CD8-positive, alpha-beta memory T cell (primary cell): ENCODE data around the gene MYD88. TPM values are rescaled to one million over a fixed set of nuclear protein-coding genes. Genes with fewer than 3 reads are reported as not detected.

Experiments used
- CTCF ChIA-PET: fragments of 350-600 bp; sonication (Branson Sonifier 250); formaldehyde crosslinking; loops from one replicate; lab custom pipeline; 2021; ENCODE audit warnings: antibody characterized with exemption; lab: Charles Lee
- POLR2A ChIA-PET: fragments of 350-600 bp; sonication (Branson Sonifier 250); formaldehyde crosslinking; loops from one replicate; lab custom pipeline; 2021; ENCODE audit warnings: antibody characterized with exemption; lab: Charles Lee
- DNase-seq, 5 donors: peaks; one replicate each; pipeline versions ENCODE4 v3.0.0 to v3.0.0-alpha.2; 2020 to 2022; ENCODE audit warnings: mixed read lengths in 1 of 5
- H3K27ac ChIP-seq: one replicate; pipeline ENCODE4 v1.7.0; 2013; ENCODE audit warnings: low read depth, mild to moderate bottlenecking, low read length, moderate library complexity
- H3K27me3 ChIP-seq: 2 replicates; pipeline ENCODE4 v1.7.0; 2013; ENCODE audit warnings: low read length, mild to moderate bottlenecking; ENCODE audit not compliant: insufficient read depth, poor library complexity, severe bottlenecking
- H3K36me3 ChIP-seq: 2 replicates; pipeline ENCODE4 v1.7.0; 2013; ENCODE audit warnings: mild to moderate bottlenecking, low read length, moderate library complexity; ENCODE audit not compliant: insufficient read depth
- H3K4me1 ChIP-seq: 2 replicates; pipeline ENCODE4 v1.7.0; 2013; ENCODE audit warnings: mild to moderate bottlenecking, low read length, moderate library complexity; ENCODE audit not compliant: insufficient read depth
- H3K4me3 ChIP-seq: 2 replicates; pipeline ENCODE4 v1.7.0; 2013; ENCODE audit warnings: mild to moderate bottlenecking, low read length
- H3K9me3 ChIP-seq: 2 replicates; pipeline ENCODE4 v1.7.0; 2013; ENCODE audit warnings: mild to moderate bottlenecking, low read length
- H3K27ac Mint-ChIP-seq, 8 donors: one replicate each; pipeline ENCODE4 v1.8.0; 2020 to 2021; ENCODE audit warnings: mixed read lengths in 8 of 8, mild to moderate bottlenecking in 6 of 8, inconsistent platforms in 3 of 8, moderate library complexity in 3 of 8
- H3K27me3 Mint-ChIP-seq, 2 donors: one replicate each; pipeline ENCODE4 v1.8.0; 2020 to 2021; ENCODE audit warnings: mixed read lengths in 2 of 2, mild to moderate bottlenecking in 1 of 2, moderate library complexity in 1 of 2
- H3K36me3 Mint-ChIP-seq, 3 donors: one replicate each; pipeline ENCODE4 v1.8.0; 2020 to 2021; ENCODE audit warnings: mixed read lengths in 3 of 3, inconsistent platforms in 1 of 3, mild to moderate bottlenecking in 1 of 3
- H3K4me1 Mint-ChIP-seq, 3 donors: one replicate each; pipeline ENCODE4 v1.8.0; 2020 to 2021; ENCODE audit warnings: mixed read lengths in 3 of 3, inconsistent platforms in 1 of 3, mild to moderate bottlenecking in 1 of 3
- H3K4me3 Mint-ChIP-seq, 7 donors: one replicate each; pipeline ENCODE4 v1.8.0; 2020 to 2021; ENCODE audit warnings: mixed read lengths in 7 of 7, mild to moderate bottlenecking in 6 of 7, moderate library complexity in 4 of 7, inconsistent platforms in 2 of 7
- H3K9me3 Mint-ChIP-seq, 5 donors: one replicate each; pipeline ENCODE4 v1.8.0; 2020 to 2022; ENCODE audit warnings: mixed read lengths in 5 of 5, mild to moderate bottlenecking in 3 of 5, moderate library complexity in 2 of 5, inconsistent platforms in 1 of 5
- polyA plus RNA-seq: library from polyadenylated mRNA; unstranded; fragments of 300-500 nt; fragmentation: Illumina TruSeq; gene quantifications from one replicate; pipeline ENCODE4 v1.2.3, GENCODE V29; 2021
- total RNA-seq, 2 experiments: library from RNA; stranded (reverse); gene quantifications; one replicate each; pipeline ENCODE4 v1.2.3, GENCODE V29; 2021

Gene MYD88
- total RNA-seq, result 10 to 100 TPM; 32.9 to 35.9 TPM
- polyA plus RNA-seq, result 108 TPM

GRCh38 chr3:38138349-38139190, at the start of gene MYD88:
MYD88 (plus strand) TSS chr3:38138661; CDS start chr3:38138701, 40 bp downstream.
- H3K27me3 Mint-ChIP-seq, result peaks cover 0 to 2% of the 10 kb centered on the region in 2 donors
- H3K27ac ChIP-seq, result peak within 1 kb of the TSS; percentile 89
- peaks cover 59 to 71% (median 71%) of the 10 kb centered on the region in 3 donors for H3K4me1 Mint-ChIP-seq
- DNase-seq, result peak; percentile 81 to 91 (median 82)
- H3K4me3 ChIP-seq, result peak within 1 kb of the TSS; percentile 97
- peaks cover 0 to 64% (median 17%) of the 10 kb centered on the region in 3 donors for H3K36me3 Mint-ChIP-seq
- peaks cover 16% of the 10 kb centered on the region for H3K36me3 ChIP-seq
- CTCF ChIA-PET, result interaction anchor here (1.0 to 7.7 kb wide), 2 partner anchors 20 to 26 kb away, joined by 3 to 60 read pairs; partner anchors contain the start of gene OXSR1
- H3K9me3 ChIP-seq, result no peaks in the 10 kb centered on the region
- POLR2A ChIA-PET, result interaction anchor here (0.6 to 2.7 kb wide), 2 partner anchors 27 to 104 kb away, joined by 3 to 17 read pairs; partner anchors contain the start of gene OXSR1
- no peaks in the 10 kb centered on the region for H3K27me3 ChIP-seq
- H3K9me3 Mint-ChIP-seq, result no peaks in the 10 kb centered on the region
- peaks cover 37% of the 10 kb centered on the region for H3K4me1 ChIP-seq
- H3K27ac Mint-ChIP-seq, result peak within 1 kb of the TSS; percentile 89 to 100 (median 96)
- peak within 1 kb of the TSS; percentile 87 to 99 (median 95) for H3K4me3 Mint-ChIP-seq

GRCh38 chr3:38089163-38089562, 49.3 kb upstream of the MYD88 start:
- peak overlapping the region in 1 of 8 donors; percentile 77 for H3K27ac Mint-ChIP-seq

GRCh38 chr3:38090453-38090852, 48.0 kb upstream of the MYD88 start:
- no peak overlapping the region for H3K4me3 Mint-ChIP-seq
- H3K27ac Mint-ChIP-seq, result peak overlapping the region in 2 of 8 donors; percentile 11 to 37
- no peaks in the 10 kb centered on the region for H3K9me3 Mint-ChIP-seq

More at GRCh38 chr3:38089163-38089562, 49.3 kb upstream of the MYD88 start:
- Histone ChIP-seq H3K4me1 (no peaks in the 10 kb centered on the region), H3K27me3 (no peaks in the 10 kb centered on the region), H3K27ac (no peak overlapping the region), H3K9me3 (peaks cover 4% of the 10 kb centered on the region), H3K36me3 (no peaks in the 10 kb centered on the region), H3K4me3 (no peak overlapping the region)
- peaks cover 0 to 7% of the 10 kb centered on the region in 2 donors for H3K27me3 Mint-ChIP-seq
- no peak overlapping the region for H3K4me3 Mint-ChIP-seq
- no peak for DNase-seq
- POLR2A ChIA-PET, result no interaction called here
- peaks cover 0 to 4% (median 2%) of the 10 kb centered on the region in 3 donors for H3K36me3 Mint-ChIP-seq
- CTCF ChIA-PET, result no interaction called here
- H3K4me1 Mint-ChIP-seq, result peaks cover 0 to 8% (median 6%) of the 10 kb centered on the region in 3 donors
- peaks cover under 1 to 7% (median 5%) of the 10 kb centered on the region in 5 donors for H3K9me3 Mint-ChIP-seq

GRCh38 chr3:38094999-38095398, 43.5 kb upstream of the MYD88 start:
- Mint-ChIP-seq H3K4me1 (no peaks in the 10 kb centered on the region), H3K9me3 (no peaks in the 10 kb centered on the region), H3K27me3 (peaks cover 3 to 10% of the 10 kb centered on the region in 2 donors), H3K4me3 (no peak overlapping the region), H3K27ac (no peak overlapping the region), H3K36me3 (no peaks in the 10 kb centered on the region)
- no peak overlapping the region for H3K4me3 ChIP-seq
- H3K27me3 ChIP-seq, result no peaks in the 10 kb centered on the region
- no peaks in the 10 kb centered on the region for H3K9me3 ChIP-seq
- no peak overlapping the region for H3K27ac ChIP-seq
- no peaks in the 10 kb centered on the region for H3K4me1 ChIP-seq
- DNase-seq, result no peak
- H3K36me3 ChIP-seq, result no peaks in the 10 kb centered on the region
- ChIA-PET CTCF (interaction anchor here (0.9 kb wide), 1 partner anchor 17 kb away, joined by 3 read pairs; no protein-coding TSS in a partner anchor), POLR2A (no interaction called here)

More at GRCh38 chr3:38090453-38090852, 48.0 kb upstream of the MYD88 start:
- Histone ChIP-seq H3K27ac (no peak overlapping the region), H3K9me3 (no peaks in the 10 kb centered on the region), H3K27me3 (no peaks in the 10 kb centered on the region), H3K36me3 (no peaks in the 10 kb centered on the region), H3K4me1 (no peaks in the 10 kb centered on the region), H3K4me3 (no peak overlapping the region)
- ChIA-PET CTCF (no interaction called here), POLR2A (no interaction called here)
- H3K36me3 Mint-ChIP-seq, result peaks cover 0 to 4% (median 0%) of the 10 kb centered on the region in 3 donors
- H3K4me1 Mint-ChIP-seq, result peaks cover 0 to 8% (median 6%) of the 10 kb centered on the region in 3 donors
- peaks cover 0 to 7% of the 10 kb centered on the region in 2 donors for H3K27me3 Mint-ChIP-seq
- DNase-seq, result no peak

- POLR2A ChIA-PET, result no interaction called here
- CTCF ChIA-PET, result no interaction called here
Observed at GRCh38 chr3:38095669-38096483, 42.6 kb upstream of the MYD88 start.

GRCh38 chr3:38097446-38098375, 40.8 kb upstream of the MYD88 start:
- Mint-ChIP-seq H3K27me3 (peaks cover 5 to 7% of the 10 kb centered on the region in 2 donors), H3K4me1 (no peaks in the 10 kb centered on the region), H3K27ac (peak overlapping the region in 1 of 8 donors; percentile 17), H3K4me3 (no peak overlapping the region), H3K9me3 (no peaks in the 10 kb centered on the region), H3K36me3 (no peaks in the 10 kb centered on the region)
- POLR2A ChIA-PET, result no interaction called here
- DNase-seq, result no peak
- Histone ChIP-seq H3K36me3 (no peaks in the 10 kb centered on the region), H3K27ac (no peak overlapping the region), H3K4me3 (no peak overlapping the region), H3K4me1 (no peaks in the 10 kb centered on the region), H3K27me3 (no peaks in the 10 kb centered on the region), H3K9me3 (no peaks in the 10 kb centered on the region)
- CTCF ChIA-PET, result no interaction called here

More at GRCh38 chr3:38095669-38096483, 42.6 kb upstream of the MYD88 start:
- DNase-seq, result no peak
- Mint-ChIP-seq H3K9me3 (no peaks in the 10 kb centered on the region), H3K4me1 (no peaks in the 10 kb centered on the region), H3K4me3 (no peak overlapping the region), H3K36me3 (no peaks in the 10 kb centered on the region), H3K27ac (no peak overlapping the region), H3K27me3 (peaks cover 3 to 10% of the 10 kb centered on the region in 2 donors)
- H3K27me3 ChIP-seq, result no peaks in the 10 kb centered on the region
- H3K9me3 ChIP-seq, result no peaks in the 10 kb centered on the region
- H3K27ac ChIP-seq, result no peak overlapping the region
- H3K4me3 ChIP-seq, result no peak overlapping the region
- no peaks in the 10 kb centered on the region for H3K36me3 ChIP-seq
- H3K4me1 ChIP-seq, result no peaks in the 10 kb centered on the region

- Mint-ChIP-seq H3K27ac (no peak overlapping the region), H3K4me3 (no peak overlapping the region), H3K4me1 (no peaks in the 10 kb centered on the region), H3K27me3 (peaks cover 5 to 7% of the 10 kb centered on the region in 2 donors), H3K9me3 (no peaks in the 10 kb centered on the region), H3K36me3 (no peaks in the 10 kb centered on the region)
- no peak for DNase-seq
- ChIA-PET CTCF (no interaction called here), POLR2A (no interaction called here)
- no peak overlapping the region for H3K4me3 ChIP-seq
- H3K4me1 ChIP-seq, result no peaks in the 10 kb centered on the region
- no peak overlapping the region for H3K27ac ChIP-seq
- H3K36me3 ChIP-seq, result no peaks in the 10 kb centered on the region
- no peaks in the 10 kb centered on the region for H3K27me3 ChIP-seq
- H3K9me3 ChIP-seq, result no peaks in the 10 kb centered on the region
Observed at GRCh38 chr3:38098376-38098723, 40.1 kb upstream of the MYD88 start.
